ENCODE data around the gene CIB2. TPM values are rescaled to one million over a fixed set of nuclear protein-coding genes. Genes with fewer than 3 reads are reported as not detected.

CIB2 gene
- total RNA-seq, 1 experiment from 2014 or later: 43.2 TPM

DNA sequence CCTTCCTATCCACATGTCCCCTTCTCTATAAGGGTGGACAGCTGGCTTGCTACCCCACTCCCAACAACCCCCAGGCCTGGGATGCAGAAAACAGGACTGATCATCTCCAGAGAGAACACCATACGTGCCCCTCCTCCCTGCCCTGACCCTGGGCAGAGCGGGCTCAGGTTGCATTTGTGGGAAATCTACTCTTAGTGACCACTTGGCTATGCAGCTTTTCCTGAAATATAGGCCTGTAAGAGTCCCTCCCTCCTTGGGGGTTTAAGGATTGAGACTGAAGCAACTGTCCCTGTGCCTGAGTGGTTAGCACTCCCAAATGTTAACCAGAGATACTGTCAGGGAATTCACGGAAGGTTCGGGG lies 27.1 kb downstream of the CIB2 start:
- H3K27ac Mint-ChIP-seq: no peak overlapping the region
- Histone ChIP-seq H2AFZ (ENCODE audit: low read length) (no peak overlapping the region), H2BK12ac (ENCODE audit: insufficient read length, low read depth, low read length) (no peak overlapping the region)

More for the DNA sequence above, 27.1 kb downstream of the CIB2 start:
- H3K9ac ChIP-seq (ENCODE audit: extremely low read depth, insufficient read length, low read length): no peak overlapping the region
- H3K14ac ChIP-seq (ENCODE audit: insufficient read depth, low read length): no peak overlapping the region
- H3K18ac ChIP-seq (ENCODE audit: insufficient read length, low read depth, low read length): no peak overlapping the region
- H4K20me1 ChIP-seq (ENCODE audit: control insufficient read depth, insufficient read depth, insufficient read length): no peaks in the 10 kb centered on the region
- no peak overlapping the region for H3T11ph ChIP-seq (ENCODE audit: low read length)
- H2BK20ac ChIP-seq (ENCODE audit: low read depth, low read length, poor library complexity, severe bottlenecking): no peak overlapping the region
- no peaks in the 10 kb centered on the region for H3K79me1 ChIP-seq (ENCODE audit: insufficient read depth, low read depth, low read length, poor library complexity, severe bottlenecking)
- H2BK15ac ChIP-seq (ENCODE audit: low read depth, low read length): no peak overlapping the region
- H3K27me3 ChIP-seq (ENCODE audit: insufficient read depth, low read length): no peaks in the 10 kb centered on the region
- TF ChIP-seq, protein P1, sequence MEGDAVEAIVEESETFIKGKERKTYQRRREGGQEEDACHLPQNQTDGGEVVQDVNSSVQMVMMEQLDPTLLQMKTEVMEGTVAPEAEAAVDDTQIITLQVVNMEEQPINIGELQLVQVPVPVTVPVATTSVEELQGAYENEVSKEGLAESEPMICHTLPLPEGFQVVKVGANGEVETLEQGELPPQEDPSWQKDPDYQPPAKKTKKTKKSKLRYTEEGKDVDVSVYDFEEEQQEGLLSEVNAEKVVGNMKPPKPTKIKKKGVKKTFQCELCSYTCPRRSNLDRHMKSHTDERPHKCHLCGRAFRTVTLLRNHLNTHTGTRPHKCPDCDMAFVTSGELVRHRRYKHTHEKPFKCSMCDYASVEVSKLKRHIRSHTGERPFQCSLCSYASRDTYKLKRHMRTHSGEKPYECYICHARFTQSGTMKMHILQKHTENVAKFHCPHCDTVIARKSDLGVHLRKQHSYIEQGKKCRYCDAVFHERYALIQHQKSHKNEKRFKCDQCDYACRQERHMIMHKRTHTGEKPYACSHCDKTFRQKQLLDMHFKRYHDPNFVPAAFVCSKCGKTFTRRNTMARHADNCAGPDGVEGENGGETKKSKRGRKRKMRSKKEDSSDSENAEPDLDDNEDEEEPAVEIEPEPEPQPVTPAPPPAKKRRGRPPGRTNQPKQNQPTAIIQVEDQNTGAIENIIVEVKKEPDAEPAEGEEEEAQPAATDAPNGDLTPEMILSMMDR (conservative IDR thresholded peaks at IDR 0.05): no peak
- H2BK5ac ChIP-seq (ENCODE audit: insufficient read length, low read length): no peak overlapping the region
- H3K23me2 ChIP-seq (ENCODE audit: insufficient read length, low read depth, low read length, poor library complexity, severe bottlenecking): no peaks in the 10 kb centered on the region
- H2AK5ac ChIP-seq (ENCODE audit: insufficient read length, low read length): no peak overlapping the region
- no peaks in the 10 kb centered on the region for H3K4me1 ChIP-seq (ENCODE audit: insufficient read depth, low read length)
- H3K4me1 Mint-ChIP-seq: peaks cover 0 to 5% of the 10 kb centered on the region in 2 experiments; a peak in 2 of 4 replicates
- H3K56ac ChIP-seq (ENCODE audit: insufficient read length, low read depth, low read length): no peak overlapping the region
- no peak overlapping the region for H3K4me2 ChIP-seq (ENCODE audit: insufficient read depth, insufficient read length, low read length)
- DNase-seq: no peak
- H4K8ac ChIP-seq (replicated peaks; ENCODE audit: insufficient read length, low read depth, low read length): no peak overlapping the region
- peaks cover 4 to 14% (median 7%) of the 10 kb centered on the region in 3 experiments; a peak in 5 of 7 replicates for H3K36me3 Mint-ChIP-seq (ENCODE audit: insufficient read depth in 1 of 3, low read depth in 3 of 3)
- H3K79me2 ChIP-seq (ENCODE audit: insufficient read depth, low read length): no peaks in the 10 kb centered on the region
- no peak overlapping the region for H3K27ac ChIP-seq (ENCODE audit: insufficient read length, low read depth, low read length)
- peaks cover 3% of the 10 kb centered on the region; the same call in 1 of the 2 replicates for H3K27me3 Mint-ChIP-seq (ENCODE audit: low read depth)
- no peak overlapping the region for H4K5ac ChIP-seq (ENCODE audit: insufficient read length, low read depth, low read length)
- H2BK120ac ChIP-seq (ENCODE audit: low read depth, low read length, poor library complexity, severe bottlenecking): no peak overlapping the region
- no peak overlapping the region for H3K4ac ChIP-seq (ENCODE audit: low read depth, low read length)
- no peak overlapping the region for H3K4me3 Mint-ChIP-seq
- H3K9me3 Mint-ChIP-seq: no peaks in the 10 kb centered on the region
- no peak overlapping the region for H3K23ac ChIP-seq (ENCODE audit: insufficient read length, low read depth, low read length)
- no CpG with 5 or more reads among the region's 4 CpGs for WGBS (ENCODE audit: extremely low coverage, insufficient read length, low lambda C conversion rate)
- H3K9me3 ChIP-seq (ENCODE audit: control insufficient read depth, low read depth, low read length): no peaks in the 10 kb centered on the region
- H4K91ac ChIP-seq (ENCODE audit: insufficient read length, low read depth, low read length): no peak overlapping the region
